ENCODE measurements around the gene SPTBN2.

DNA sequence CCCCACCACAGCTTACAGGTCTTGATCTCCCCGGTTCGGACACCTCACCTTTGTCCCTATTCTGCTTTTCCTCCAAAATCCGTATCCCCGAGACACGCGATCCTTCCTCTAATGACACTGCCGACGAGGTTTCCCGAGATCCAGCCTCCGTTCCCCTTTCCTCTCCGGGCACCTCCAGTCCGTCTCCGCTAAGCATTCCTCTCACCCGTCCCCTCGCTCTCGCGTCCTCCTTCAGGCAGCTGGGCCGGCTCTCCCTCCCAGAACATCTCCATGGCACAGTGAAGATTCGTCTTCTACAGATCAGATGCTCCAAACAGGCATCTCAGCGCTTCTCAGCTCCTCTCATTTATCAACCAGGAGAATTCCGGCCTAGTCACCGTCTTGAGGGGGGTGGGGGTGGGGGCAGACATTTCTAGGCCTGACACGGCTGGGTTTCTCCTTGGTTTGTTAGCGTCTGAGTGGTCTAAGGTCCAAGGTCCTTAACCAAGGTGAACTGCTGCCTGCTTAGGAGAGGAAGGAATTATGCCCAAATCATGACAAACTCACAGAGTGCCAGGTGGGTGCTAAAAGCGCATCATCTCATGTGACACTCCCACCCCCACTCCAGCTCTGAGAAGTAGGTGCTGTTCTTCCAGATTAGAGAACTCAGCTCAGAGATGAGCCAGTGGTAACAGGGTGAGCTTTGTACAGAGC lies at the start of gene SPTBN2:
- TF ChIP-seq, protein P1, sequence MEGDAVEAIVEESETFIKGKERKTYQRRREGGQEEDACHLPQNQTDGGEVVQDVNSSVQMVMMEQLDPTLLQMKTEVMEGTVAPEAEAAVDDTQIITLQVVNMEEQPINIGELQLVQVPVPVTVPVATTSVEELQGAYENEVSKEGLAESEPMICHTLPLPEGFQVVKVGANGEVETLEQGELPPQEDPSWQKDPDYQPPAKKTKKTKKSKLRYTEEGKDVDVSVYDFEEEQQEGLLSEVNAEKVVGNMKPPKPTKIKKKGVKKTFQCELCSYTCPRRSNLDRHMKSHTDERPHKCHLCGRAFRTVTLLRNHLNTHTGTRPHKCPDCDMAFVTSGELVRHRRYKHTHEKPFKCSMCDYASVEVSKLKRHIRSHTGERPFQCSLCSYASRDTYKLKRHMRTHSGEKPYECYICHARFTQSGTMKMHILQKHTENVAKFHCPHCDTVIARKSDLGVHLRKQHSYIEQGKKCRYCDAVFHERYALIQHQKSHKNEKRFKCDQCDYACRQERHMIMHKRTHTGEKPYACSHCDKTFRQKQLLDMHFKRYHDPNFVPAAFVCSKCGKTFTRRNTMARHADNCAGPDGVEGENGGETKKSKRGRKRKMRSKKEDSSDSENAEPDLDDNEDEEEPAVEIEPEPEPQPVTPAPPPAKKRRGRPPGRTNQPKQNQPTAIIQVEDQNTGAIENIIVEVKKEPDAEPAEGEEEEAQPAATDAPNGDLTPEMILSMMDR (IDR thresholded peaks at IDR 0.05): no peak
- TF ChIP-seq POLR2A (IDR thresholded peaks at IDR 0.05): no peak

All from testis (tissue), 2 donors.